ENCODE results near the gene RYR1.

DNA sequence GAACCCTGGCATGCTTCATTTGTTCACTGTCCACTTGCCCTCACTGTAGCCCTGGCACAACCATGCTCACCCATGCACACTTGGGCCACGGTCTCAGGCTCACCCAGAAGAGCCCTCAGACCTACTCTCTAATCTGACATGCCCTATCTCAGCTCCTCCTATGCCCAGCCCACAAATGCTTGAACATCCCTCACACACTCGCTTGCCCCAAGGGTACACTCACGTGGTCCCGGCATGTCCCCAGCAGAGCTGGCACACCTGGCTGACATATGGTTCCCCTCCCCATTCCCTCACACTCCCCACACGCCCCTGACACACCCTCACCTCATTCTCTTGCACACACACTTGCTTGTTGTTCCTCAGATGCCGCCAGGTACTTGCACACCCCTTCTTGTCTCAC, 128.6 kb downstream of the RYR1 start:
- TF ChIP-seq POLR2A (IDR thresholded peaks at IDR 0.05): no peak
- TF ChIP-seq, protein P1, sequence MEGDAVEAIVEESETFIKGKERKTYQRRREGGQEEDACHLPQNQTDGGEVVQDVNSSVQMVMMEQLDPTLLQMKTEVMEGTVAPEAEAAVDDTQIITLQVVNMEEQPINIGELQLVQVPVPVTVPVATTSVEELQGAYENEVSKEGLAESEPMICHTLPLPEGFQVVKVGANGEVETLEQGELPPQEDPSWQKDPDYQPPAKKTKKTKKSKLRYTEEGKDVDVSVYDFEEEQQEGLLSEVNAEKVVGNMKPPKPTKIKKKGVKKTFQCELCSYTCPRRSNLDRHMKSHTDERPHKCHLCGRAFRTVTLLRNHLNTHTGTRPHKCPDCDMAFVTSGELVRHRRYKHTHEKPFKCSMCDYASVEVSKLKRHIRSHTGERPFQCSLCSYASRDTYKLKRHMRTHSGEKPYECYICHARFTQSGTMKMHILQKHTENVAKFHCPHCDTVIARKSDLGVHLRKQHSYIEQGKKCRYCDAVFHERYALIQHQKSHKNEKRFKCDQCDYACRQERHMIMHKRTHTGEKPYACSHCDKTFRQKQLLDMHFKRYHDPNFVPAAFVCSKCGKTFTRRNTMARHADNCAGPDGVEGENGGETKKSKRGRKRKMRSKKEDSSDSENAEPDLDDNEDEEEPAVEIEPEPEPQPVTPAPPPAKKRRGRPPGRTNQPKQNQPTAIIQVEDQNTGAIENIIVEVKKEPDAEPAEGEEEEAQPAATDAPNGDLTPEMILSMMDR (IDR thresholded peaks at IDR 0.05): no peak

Data from lower leg skin (tissue), 3 donors.